Caco-2 (cell line): ENCODE data around the gene PRIM1. TPM values are rescaled to one million over a fixed set of nuclear protein-coding genes. Genes with fewer than 3 reads are reported as not detected.

Source experiments
- BruUV-seq: library from RNA; stranded (reverse); fragments of 400-500 nt; replicated peaks from 2 replicates; lab custom pipeline; 2021; lab: Mats Ljungman, UMichigan
- CTCF ChIA-PET: fragments of 300-600 bp; sonication (Branson Sonifier 250); formaldehyde crosslinking; loops from one replicate; lab custom pipeline; 2022; ENCODE audit warnings: antibody characterized with exemption; lab: Charles Lee
- POLR2A ChIA-PET: fragments of 300-600 bp; sonication (Branson Sonifier 250); formaldehyde crosslinking; loops from one replicate; lab custom pipeline; 2022; ENCODE audit warnings: antibody characterized with exemption; lab: Charles Lee
- DNase-seq, 2 experiments: peaks; one replicate each; pipeline versions ENCODE4 v3.0.0 to v3.0.0-alpha.2; 2020 to 2022
- H3K27me3 ChIP-seq: replicated peaks from 2 replicates; pipeline ENCODE4 v1.6.0; 2011; ENCODE audit warnings: low read length; ENCODE audit not compliant: control insufficient read depth, insufficient read depth
- H3K36me3 ChIP-seq: 2 replicates; pipeline ENCODE4 v1.5.1; 2011; ENCODE audit warnings: low read length; ENCODE audit not compliant: control insufficient read depth, insufficient read depth
- H3K4me1 ChIP-seq: fragments of 250-450 bp; sonication (Bioruptor Pico); 2 replicates; pipeline ENCODE4 v1.5.1; 2020; ENCODE audit warnings: mild to moderate bottlenecking
- H3K4me3 ChIP-seq: 2 replicates; pipeline ENCODE4 v1.5.1; 2011; ENCODE audit warnings: low read depth, mild to moderate bottlenecking, control low read depth, low read length
- H3K9me3 ChIP-seq: fragments of 250-450 bp; sonication (Bioruptor Pico); 2 replicates; pipeline ENCODE4 v1.5.1; 2020; ENCODE audit warnings: mild to moderate bottlenecking, moderate library complexity
- H3K27ac Mint-ChIP-seq: one replicate; pipeline ENCODE4 v1.8.0; 2022; ENCODE audit warnings: mixed read lengths; ENCODE audit not compliant: unreplicated experiment
- H3K27me3 Mint-ChIP-seq: one replicate; pipeline ENCODE4 v1.8.0; 2022; ENCODE audit warnings: mixed read lengths; ENCODE audit not compliant: insufficient read depth, unreplicated experiment
- H3K36me3 Mint-ChIP-seq: one replicate; pipeline ENCODE4 v1.8.0; 2022; ENCODE audit warnings: mild to moderate bottlenecking, mixed read lengths; ENCODE audit not compliant: insufficient read depth, unreplicated experiment
- H3K4me1 Mint-ChIP-seq: one replicate; pipeline ENCODE4 v1.8.0; 2022; ENCODE audit warnings: low read depth, mixed read lengths; ENCODE audit not compliant: unreplicated experiment
- H3K4me3 Mint-ChIP-seq: one replicate; pipeline ENCODE4 v1.8.0; 2022; ENCODE audit warnings: mild to moderate bottlenecking, moderate library complexity, mixed read lengths; ENCODE audit not compliant: unreplicated experiment
- H3K9me3 Mint-ChIP-seq: one replicate; pipeline ENCODE4 v1.8.0; 2022; ENCODE audit warnings: mixed read lengths; ENCODE audit not compliant: unreplicated experiment
- CTCF ChIP-seq, 2 experiments: fragments of 200-600 bp in 1 of 2; IDR thresholded peaks; 1 replicate in 1 of 2; 2 replicates in 1 of 2; pipeline versions ENCODE4 v1.5.1 to v1.8.0; 2011 to 2022; ENCODE audit warnings: antibody characterized with exemption in 1 of 2, control low read depth in 1 of 2, inconsistent platforms in 1 of 2, low read depth in 1 of 2, low read length in 1 of 2, mild to moderate bottlenecking in 1 of 2, moderate library complexity in 1 of 2; ENCODE audit not compliant: insufficient read depth in 1 of 2, severe bottlenecking in 1 of 2, unreplicated experiment in 1 of 2
- intact Hi-C: fragments of 100-400 bp; cut with micrococcal nuclease; formaldehyde crosslinking; loops from one replicate; pipeline ENCODE4 v1.10.0; 2022; ENCODE audit not compliant: unreplicated experiment
- total RNA-seq: library from RNA; stranded (reverse); gene quantifications from 2 replicates; pipeline ENCODE4 v1.2.3, GENCODE V29; 2022

The PRIM1 gene
- total RNA-seq, 1 experiment from 2014 or later, result 38.0 TPM

- no peak for TF ChIP-seq CTCF (IDR thresholded peaks at IDR 0.05; ENCODE audit: insufficient read depth in 1 of 2, low read depth in 1 of 2, low read length in 1 of 2, severe bottlenecking in 1 of 2, unreplicated experiment in 1 of 2)
- POLR2A ChIA-PET, result no interaction called here
- H3K36me3 Mint-ChIP-seq, result peaks cover 89% of the 10 kb centered on the region
- H3K4me1 ChIP-seq, result peaks cover 32% of the 10 kb centered on the region
- no peak overlapping the region for H3K4me3 Mint-ChIP-seq
- H3K36me3 ChIP-seq, result peaks cover 1% of the 10 kb centered on the region
- peaks cover 38% of the 10 kb centered on the region for H3K4me1 Mint-ChIP-seq
- CTCF ChIA-PET, result no interaction called here
- H3K4me3 ChIP-seq, result no peak overlapping the region
- H3K27ac Mint-ChIP-seq, result peak overlapping the region; percentile 9
- no peaks in the 10 kb centered on the region for H3K9me3 ChIP-seq
- DNase-seq, result no peak
- no peaks in the 10 kb centered on the region for H3K9me3 Mint-ChIP-seq
- no TSS peak for BruUV-seq
- intact Hi-C loops, result no loop called here
- H3K27me3 Mint-ChIP-seq, result no peaks in the 10 kb centered on the region
- no peaks in the 10 kb centered on the region for H3K27me3 ChIP-seq
Measured at GRCh38 chr12:56719056-56719455, 33.1 kb downstream of the PRIM1 start.

- H3K4me1 Mint-ChIP-seq, result peaks cover 38% of the 10 kb centered on the region
- ChIA-PET CTCF (no interaction called here), POLR2A (no interaction called here)
- Histone ChIP-seq H3K4me3 (no peak overlapping the region), H3K4me1 (peaks cover 32% of the 10 kb centered on the region), H3K36me3 (peaks cover 1% of the 10 kb centered on the region), H3K27me3 (no peaks in the 10 kb centered on the region), H3K9me3 (no peaks in the 10 kb centered on the region)
- H3K27ac Mint-ChIP-seq, result peak overlapping the region; percentile 9
- no TSS peak for BruUV-seq
- no peak for DNase-seq
- H3K27me3 Mint-ChIP-seq, result no peaks in the 10 kb centered on the region
- H3K9me3 Mint-ChIP-seq, result no peaks in the 10 kb centered on the region
- intact Hi-C loops, result no loop called here
- H3K4me3 Mint-ChIP-seq, result no peak overlapping the region
- peaks cover 89% of the 10 kb centered on the region for H3K36me3 Mint-ChIP-seq
- TF ChIP-seq CTCF (IDR thresholded peaks at IDR 0.05; ENCODE audit: insufficient read depth in 1 of 2, low read depth in 1 of 2, low read length in 1 of 2, severe bottlenecking in 1 of 2, unreplicated experiment in 1 of 2), result no peak
Measured at GRCh38 chr12:56718636-56719035, 33.5 kb downstream of the PRIM1 start.

GRCh38 chr12:56718149-56718548 is 34.0 kb downstream of the PRIM1 start:
- TF ChIP-seq CTCF (IDR thresholded peaks at IDR 0.05; ENCODE audit: insufficient read depth in 1 of 2, low read depth in 1 of 2, low read length in 1 of 2, severe bottlenecking in 1 of 2, unreplicated experiment in 1 of 2), result no peak
- no peak for DNase-seq
- POLR2A ChIA-PET, result interaction anchor here (0.7 kb wide), 1 partner anchor 81 kb away, joined by 3 read pairs; no protein-coding TSS in a partner anchor
- Mint-ChIP-seq H3K27ac (no peak overlapping the region), H3K27me3 (no peaks in the 10 kb centered on the region), H3K36me3 (peaks cover 89% of the 10 kb centered on the region), H3K9me3 (no peaks in the 10 kb centered on the region), H3K4me3 (no peak overlapping the region), H3K4me1 (peaks cover 38% of the 10 kb centered on the region)
- intact Hi-C loops, result no loop called here
- BruUV-seq, result no TSS peak
- peaks cover 1% of the 10 kb centered on the region for H3K36me3 ChIP-seq
- no peaks in the 10 kb centered on the region for H3K9me3 ChIP-seq
- H3K4me1 ChIP-seq, result peaks cover 28% of the 10 kb centered on the region
- H3K4me3 ChIP-seq, result no peak overlapping the region
- CTCF ChIA-PET, result no interaction called here
- no peaks in the 10 kb centered on the region for H3K27me3 ChIP-seq
